Inflammatory macrophage treated with lipopolysaccharide for 1 hour (primary cell): ENCODE results near the gene TBC1D16.
A peak's percentile ranks its signal among the peaks of the same experiment; 100 is the strongest.
"Not testable (repeated sequence)": the region's sequence is repeated elsewhere in the genome, so short reads cannot be mapped to it uniquely, and the experiment has no call there.

ENCODE experiments used
- DNase-seq, 2 donors: peaks; one replicate each; pipeline ENCODE4 v3.0.0-alpha.2; 2020 to 2022

The TBC1D16 gene

GRCh38 chr17:79971651-79972050, 64.0 kb downstream of the TBC1D16 start:
- no peak for DNase-seq

- DNase-seq = peak; percentile 38 to 75
Observed at GRCh38 chr17:79970576-79971068, 65.0 kb downstream of the TBC1D16 start.

- DNase-seq = no peak
Observed at GRCh38 chr17:79969906-79970305, 65.8 kb downstream of the TBC1D16 start.

- DNase-seq = no peak
Observed at GRCh38 chr17:79968116-79968515, 67.6 kb downstream of the TBC1D16 start.

- no peak for DNase-seq
Observed at GRCh38 chr17:79966681-79967080, 69.0 kb downstream of the TBC1D16 start.

- DNase-seq = no peak
Observed at GRCh38 chr17:79965806-79966205, 69.9 kb downstream of the TBC1D16 start.

- DNase-seq = not testable (repeated sequence)
Observed at GRCh38 chr17:79962467-79962866, 73.2 kb downstream of the TBC1D16 start.

- not testable (repeated sequence) for DNase-seq
Observed at GRCh38 chr17:79961567-79961966, 74.1 kb downstream of the TBC1D16 start.

GRCh38 chr17:79960788-79961522, 74.7 kb downstream of the TBC1D16 start:
- no peak for DNase-seq

GRCh38 chr17:79959042-79959441, 76.6 kb downstream of the TBC1D16 start:
- no peak for DNase-seq

- no peak for DNase-seq
Observed at GRCh38 chr17:79956853-79957252, 78.8 kb downstream of the TBC1D16 start.

- not testable (repeated sequence) for DNase-seq
Observed at GRCh38 chr17:79956441-79956735, 79.3 kb downstream of the TBC1D16 start.

- no peak for DNase-seq
Observed at GRCh38 chr17:79955691-79956440, 79.8 kb downstream of the TBC1D16 start.

GRCh38 chr17:79955167-79955549, 80.5 kb downstream of the TBC1D16 start:
- DNase-seq = no peak

GRCh38 chr17:79954281-79955166, 81.1 kb downstream of the TBC1D16 start:
- no peak for DNase-seq

GRCh38 chr17:79953335-79953734, 82.3 kb downstream of the TBC1D16 start:
- DNase-seq = no peak

GRCh38 chr17:79952901-79953300, 82.8 kb downstream of the TBC1D16 start:
- no peak for DNase-seq

GRCh38 chr17:79952265-79952877, 83.3 kb downstream of the TBC1D16 start:
- no peak for DNase-seq

- no peak for DNase-seq
Observed at GRCh38 chr17:79951361-79952264, 84.1 kb downstream of the TBC1D16 start.

- DNase-seq = no peak
Observed at GRCh38 chr17:79950751-79951150, 84.9 kb downstream of the TBC1D16 start.

GRCh38 chr17:79950306-79950705, 85.4 kb downstream of the TBC1D16 start:
- DNase-seq = no peak
